OCI-LY1 (cell line): Measurements from ENCODE around the gene GNG5.

Experiments used
- H2AFZ ChIP-seq: fragments of 200-600 bp; sonication (generic), shearing (Covaris generic); 2 replicates; pipeline ENCODE4 v1.6.0; 2014; ENCODE audit warnings: antibody characterized with exemption, mild to moderate bottlenecking, low read length
- H3F3A ChIP-seq: fragments of 200-600 bp; sonication (generic), shearing (Covaris generic); 2 replicates; pipeline ENCODE4 v1.6.0; 2014; ENCODE audit warnings: mild to moderate bottlenecking, antibody characterized with exemption, low read length, moderate library complexity; ENCODE audit not compliant: insufficient read depth
- H3K27ac ChIP-seq: fragments of 200-600 bp; sonication (generic); 2 replicates; pipeline ENCODE4 v1.5.1; 2014; ENCODE audit warnings: low read length, mixed run types, mild to moderate bottlenecking, low read depth; ENCODE audit not compliant: poor library complexity, severe bottlenecking
- H3K27me3 ChIP-seq: fragments of 200-600 bp; sonication (generic); 2 replicates; pipeline ENCODE4 v1.6.0; 2014; ENCODE audit warnings: antibody characterized with exemption, mild to moderate bottlenecking, low read length, moderate library complexity; ENCODE audit not compliant: insufficient read depth
- H3K36me3 ChIP-seq: fragments of 200-600 bp; sonication (generic); 2 replicates; pipeline ENCODE4 v1.6.1; 2014; ENCODE audit warnings: mild to moderate bottlenecking, antibody characterized with exemption, low read length, moderate library complexity, mixed read lengths; ENCODE audit not compliant: insufficient read depth
- H3K4me1 ChIP-seq: fragments of 200-600 bp; sonication (generic); 2 replicates; pipeline ENCODE4 v1.5.1; 2014; ENCODE audit warnings: mild to moderate bottlenecking, low read length, moderate library complexity; ENCODE audit not compliant: insufficient read depth, severe bottlenecking
- H3K4me2 ChIP-seq: fragments of 200-600 bp; sonication (generic), shearing (Covaris generic); 2 replicates; pipeline ENCODE4 v1.6.1; 2014; ENCODE audit warnings: low read length
- H3K4me3 ChIP-seq: fragments of 200-600 bp; sonication (generic); 2 replicates; pipeline ENCODE4 v1.5.1; 2014; ENCODE audit warnings: low read length, low read depth, mild to moderate bottlenecking, mixed read lengths; ENCODE audit not compliant: poor library complexity, severe bottlenecking
- H3K79me2 ChIP-seq: fragments of 200-600 bp; shearing (Covaris generic); 2 replicates; pipeline ENCODE4 v1.6.1; 2016; ENCODE audit warnings: mixed run types, low read length, mixed read lengths; ENCODE audit not compliant: insufficient read depth
- H3K9ac ChIP-seq: fragments of 200-600 bp; sonication (generic), shearing (Covaris generic); 2 replicates; pipeline ENCODE4 v1.6.1; 2014; ENCODE audit warnings: mild to moderate bottlenecking, low read length, mixed read lengths
- H3K9me2 ChIP-seq: fragments of 200-600 bp; sonication (generic), shearing (Covaris generic); 2 replicates; pipeline ENCODE4 v1.6.1; 2014; ENCODE audit warnings: low read depth, mild to moderate bottlenecking, low read length, mixed read lengths
- H3K9me3 ChIP-seq: fragments of 200-600 bp; shearing (Covaris generic); 2 replicates; pipeline ENCODE4 v1.6.1; 2014; ENCODE audit warnings: low read length, mixed read lengths
- H4K20me1 ChIP-seq: fragments of 200-600 bp; sonication (generic), shearing (Covaris generic); 2 replicates; pipeline ENCODE4 v1.6.0; 2016; ENCODE audit warnings: mild to moderate bottlenecking, low read length; ENCODE audit not compliant: insufficient read depth
- EZH2 ChIP-seq: fragments of 200-600 bp; sonication (generic), shearing (Covaris generic); IDR thresholded peaks from 2 replicates; pipeline ENCODE4 v1.8.0; 2017; ENCODE audit warnings: borderline replicate concordance, mixed run types, mild to moderate bottlenecking, antibody characterized with exemption, low read length, moderate library complexity, mixed read lengths
- TF ChIP-seq, protein P1 (sequence below): fragments of 200-600 bp; sonication (generic), shearing (Covaris generic); IDR thresholded peaks from 2 replicates; pipeline ENCODE4 v1.5.1; 2017; ENCODE audit warnings: mild to moderate bottlenecking, antibody characterized with exemption, low read length, moderate library complexity, mixed read lengths

Gene GNG5

DNA sequence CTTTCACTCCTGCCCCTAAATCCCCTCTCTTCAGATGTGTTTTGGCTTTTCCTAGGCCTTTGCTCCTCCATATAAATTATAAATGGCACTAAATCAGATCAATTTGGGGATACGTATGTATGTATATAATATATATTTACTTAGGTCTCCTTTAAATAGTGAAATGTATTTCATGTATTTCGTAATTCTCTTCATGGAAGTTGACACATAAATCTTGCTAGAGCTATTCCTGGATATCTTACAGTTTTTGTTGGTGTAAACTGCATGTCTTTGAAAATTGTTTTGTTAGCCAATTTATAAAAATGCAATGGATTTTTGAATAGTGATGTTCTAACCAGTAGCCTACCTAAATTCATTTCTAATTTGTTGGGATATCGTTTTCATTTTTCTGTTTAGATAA lies 18.3 kb downstream of the GNG5 start:
- Histone ChIP-seq H3K4me3 (no peak overlapping the region), H3K79me2 (peaks cover 17% of the 10 kb centered on the region), H3F3A (no peaks in the 10 kb centered on the region), H3K4me1 (no peaks in the 10 kb centered on the region), H4K20me1 (no peaks in the 10 kb centered on the region), H3K36me3 (peaks cover 85% of the 10 kb centered on the region), H3K4me2 (no peak overlapping the region), H3K27ac (no peak overlapping the region), H3K27me3 (no peaks in the 10 kb centered on the region), H3K9me3 (no peaks in the 10 kb centered on the region), H2AFZ (no peak overlapping the region), H3K9ac (no peak overlapping the region), H3K9me2 (no peaks in the 10 kb centered on the region)
- TF ChIP-seq, protein P1, sequence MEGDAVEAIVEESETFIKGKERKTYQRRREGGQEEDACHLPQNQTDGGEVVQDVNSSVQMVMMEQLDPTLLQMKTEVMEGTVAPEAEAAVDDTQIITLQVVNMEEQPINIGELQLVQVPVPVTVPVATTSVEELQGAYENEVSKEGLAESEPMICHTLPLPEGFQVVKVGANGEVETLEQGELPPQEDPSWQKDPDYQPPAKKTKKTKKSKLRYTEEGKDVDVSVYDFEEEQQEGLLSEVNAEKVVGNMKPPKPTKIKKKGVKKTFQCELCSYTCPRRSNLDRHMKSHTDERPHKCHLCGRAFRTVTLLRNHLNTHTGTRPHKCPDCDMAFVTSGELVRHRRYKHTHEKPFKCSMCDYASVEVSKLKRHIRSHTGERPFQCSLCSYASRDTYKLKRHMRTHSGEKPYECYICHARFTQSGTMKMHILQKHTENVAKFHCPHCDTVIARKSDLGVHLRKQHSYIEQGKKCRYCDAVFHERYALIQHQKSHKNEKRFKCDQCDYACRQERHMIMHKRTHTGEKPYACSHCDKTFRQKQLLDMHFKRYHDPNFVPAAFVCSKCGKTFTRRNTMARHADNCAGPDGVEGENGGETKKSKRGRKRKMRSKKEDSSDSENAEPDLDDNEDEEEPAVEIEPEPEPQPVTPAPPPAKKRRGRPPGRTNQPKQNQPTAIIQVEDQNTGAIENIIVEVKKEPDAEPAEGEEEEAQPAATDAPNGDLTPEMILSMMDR: no peak
- no peak for TF ChIP-seq EZH2

DNA sequence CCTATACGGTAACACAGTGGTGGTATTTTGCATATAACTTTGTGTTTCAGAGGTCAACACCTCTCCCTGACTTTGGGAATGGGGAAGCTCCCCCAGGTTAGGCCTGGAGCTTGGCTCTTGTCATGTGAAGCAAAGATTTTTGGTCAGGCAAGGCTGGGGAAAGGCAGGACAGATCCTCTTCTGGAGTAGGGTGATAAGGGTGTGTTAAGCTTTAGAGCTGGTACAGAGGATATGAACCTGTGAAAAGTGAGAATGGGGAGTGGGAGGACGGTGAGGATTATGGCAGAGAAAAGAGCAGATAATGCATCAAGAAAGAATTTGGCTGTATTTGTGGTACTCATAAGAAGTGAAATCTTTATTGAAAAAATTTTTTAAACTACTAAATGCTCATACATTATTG lies 25.1 kb downstream of the GNG5 start:
- Histone ChIP-seq H3K27ac (no peak overlapping the region), H3K9ac (0 out of 2 replicates have a peak overlapping the region, but pooled peaks have one; percentile 29), H3K9me3 (peaks cover 5% of the 10 kb centered on the region; the same call in 1 of the 2 replicates), H3K9me2 (no peaks in the 10 kb centered on the region), H3K4me3 (no peak overlapping the region), H3F3A (no peaks in the 10 kb centered on the region; the same call in 1 of the 2 replicates), H3K27me3 (no peaks in the 10 kb centered on the region), H2AFZ (no peak overlapping the region), H3K79me2 (peaks cover 31% of the 10 kb centered on the region), H4K20me1 (no peaks in the 10 kb centered on the region), H3K4me2 (peak overlapping the region; percentile 28), H3K4me1 (peaks cover 29% of the 10 kb centered on the region), H3K36me3 (peaks cover 51% of the 10 kb centered on the region)
- TF ChIP-seq, protein P1: no peak
- no peak for TF ChIP-seq EZH2

DNA sequence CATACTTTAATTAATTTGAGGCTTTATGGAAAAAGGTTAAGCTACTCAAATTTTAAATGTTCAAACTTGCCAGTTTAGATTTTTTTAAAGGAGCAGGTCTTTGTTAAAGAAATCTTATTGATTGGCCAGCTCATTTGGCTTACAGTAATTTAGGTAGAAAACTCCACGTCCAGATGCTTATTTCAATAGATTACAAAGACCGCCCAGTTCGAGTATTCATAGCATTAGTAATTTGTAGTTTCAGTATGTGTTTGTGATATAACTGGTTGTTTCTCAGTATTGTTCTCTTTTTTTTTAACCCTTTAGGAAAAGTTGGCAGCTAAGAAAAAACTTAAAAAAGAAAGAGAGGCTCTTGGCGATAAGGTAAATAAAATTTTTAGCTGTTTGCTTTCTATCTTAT lies 25.7 kb downstream of the GNG5 start:
- H3K36me3 ChIP-seq: peaks cover 46% of the 10 kb centered on the region
- no peaks in the 10 kb centered on the region for H3K9me2 ChIP-seq
- peaks cover 5% of the 10 kb centered on the region; the same call in 1 of the 2 replicates for H3K9me3 ChIP-seq
- no peak overlapping the region for H3K27ac ChIP-seq
- peak overlapping the region; percentile 87 for H3K4me3 ChIP-seq
- no peaks in the 10 kb centered on the region; the same call in 1 of the 2 replicates for H3F3A ChIP-seq
- TF ChIP-seq, protein P1: no peak
- no peak for TF ChIP-seq EZH2
- peaks cover 29% of the 10 kb centered on the region for H3K4me1 ChIP-seq
- H3K9ac ChIP-seq: peak overlapping the region; percentile 81
- H2AFZ ChIP-seq: no peak overlapping the region
- H3K4me2 ChIP-seq: peak overlapping the region; percentile 97
- no peaks in the 10 kb centered on the region for H4K20me1 ChIP-seq
- no peaks in the 10 kb centered on the region for H3K27me3 ChIP-seq
- peaks cover 31% of the 10 kb centered on the region for H3K79me2 ChIP-seq
